GM18520 (cell line): Measurements from ENCODE around the gene UPF1.
"Not testable (repeated sequence)": the region's sequence is repeated elsewhere in the genome, so short reads cannot be mapped to it uniquely, and the experiment has no call there.

Experiments used
- ATAC-seq: cut with Tn5 transposase; IDR thresholded peaks from one replicate; pipeline ENCODE4 v1.9.1; 2021; ENCODE audit not compliant: unreplicated experiment

UPF1 gene

DNA sequence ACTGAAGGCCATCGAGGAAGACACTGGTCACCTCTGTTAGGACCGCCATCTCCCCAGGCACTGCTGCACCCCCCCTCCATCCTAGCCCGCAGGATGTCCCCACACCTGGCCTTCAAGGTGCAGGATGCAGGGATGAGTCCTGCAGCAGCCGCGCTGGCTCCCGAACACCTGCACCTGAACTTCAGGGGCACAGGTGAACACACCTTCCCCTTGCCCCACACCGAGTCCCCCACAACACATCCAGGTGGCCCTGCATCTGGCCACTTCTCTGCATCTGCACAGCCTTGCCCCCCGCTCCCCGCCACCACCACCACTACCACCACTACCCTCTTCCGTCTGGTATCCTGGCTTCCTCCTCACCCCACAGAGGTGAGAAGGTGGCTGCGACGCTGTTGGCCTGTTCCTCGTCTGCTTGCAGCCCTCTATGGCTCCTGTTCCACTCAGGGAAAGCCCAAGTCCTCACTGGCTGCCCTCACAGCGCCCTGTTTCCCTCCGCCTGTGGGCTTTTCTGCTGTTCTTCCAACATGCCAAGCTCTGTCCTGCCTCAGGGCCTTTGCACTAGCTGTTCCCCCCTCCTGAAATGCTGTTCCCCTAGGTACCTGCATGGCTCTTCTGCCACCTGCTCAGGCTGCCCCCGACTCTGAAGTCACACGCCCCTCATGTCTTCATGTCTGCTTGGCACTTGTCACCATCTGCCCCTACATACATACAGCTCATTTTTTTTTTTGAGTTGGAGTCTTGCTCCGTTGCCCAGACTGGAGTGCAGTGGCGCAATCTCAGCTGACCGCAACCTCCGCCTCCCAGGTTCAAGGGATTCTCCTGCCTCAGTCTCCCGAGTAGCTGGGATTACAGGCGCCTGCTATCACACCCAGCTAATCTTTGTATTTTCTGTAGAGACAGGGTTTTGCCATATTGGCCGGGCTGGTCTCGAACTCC lies 65.6 kb downstream of the UPF1 start:
- no peak for ATAC-seq

- ATAC-seq: no peak
These were observed 66.4 kb downstream of the UPF1 start for GRCh38 chr19:18898081-18898606.

DNA sequence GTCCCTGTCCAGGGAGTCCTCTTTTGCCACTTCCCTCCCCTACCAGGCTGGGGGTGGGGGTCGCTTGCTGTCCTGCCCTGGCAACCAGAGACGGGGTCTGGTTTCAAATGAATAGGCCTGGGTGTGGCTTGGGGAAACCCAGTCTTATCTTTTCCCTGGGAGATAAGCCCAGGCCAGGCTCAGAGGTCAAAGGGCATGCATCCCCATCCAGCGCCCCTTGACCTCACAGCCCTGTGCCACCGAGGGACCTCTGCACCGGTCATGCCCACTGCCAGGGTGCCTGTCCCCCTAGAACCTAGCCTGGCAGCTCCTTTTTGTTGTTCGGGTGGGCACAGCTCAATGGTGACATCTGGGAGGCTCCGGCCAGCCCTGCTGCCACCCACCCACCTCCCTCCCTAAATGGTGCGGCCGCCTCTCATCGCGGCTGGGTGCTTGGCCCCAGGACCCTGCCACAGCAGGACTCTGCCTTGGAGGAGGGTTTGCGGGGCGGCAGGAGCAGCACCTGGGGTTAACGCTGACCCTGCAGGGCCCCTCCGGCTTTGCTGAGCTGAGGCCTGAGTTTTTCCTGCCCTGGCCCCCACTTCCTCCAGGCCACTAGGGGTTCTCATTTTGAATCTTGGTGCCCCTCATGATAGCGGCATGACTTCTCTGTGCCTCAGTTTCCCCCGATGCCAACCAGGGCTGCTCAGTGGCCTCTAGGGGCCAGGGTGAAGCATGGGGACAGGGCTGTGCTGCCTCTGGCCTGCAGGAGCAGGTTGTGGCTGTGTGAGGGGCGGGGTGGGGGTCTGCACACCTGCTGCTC lies 67.0 kb downstream of the UPF1 start:
- no peak for ATAC-seq

DNA sequence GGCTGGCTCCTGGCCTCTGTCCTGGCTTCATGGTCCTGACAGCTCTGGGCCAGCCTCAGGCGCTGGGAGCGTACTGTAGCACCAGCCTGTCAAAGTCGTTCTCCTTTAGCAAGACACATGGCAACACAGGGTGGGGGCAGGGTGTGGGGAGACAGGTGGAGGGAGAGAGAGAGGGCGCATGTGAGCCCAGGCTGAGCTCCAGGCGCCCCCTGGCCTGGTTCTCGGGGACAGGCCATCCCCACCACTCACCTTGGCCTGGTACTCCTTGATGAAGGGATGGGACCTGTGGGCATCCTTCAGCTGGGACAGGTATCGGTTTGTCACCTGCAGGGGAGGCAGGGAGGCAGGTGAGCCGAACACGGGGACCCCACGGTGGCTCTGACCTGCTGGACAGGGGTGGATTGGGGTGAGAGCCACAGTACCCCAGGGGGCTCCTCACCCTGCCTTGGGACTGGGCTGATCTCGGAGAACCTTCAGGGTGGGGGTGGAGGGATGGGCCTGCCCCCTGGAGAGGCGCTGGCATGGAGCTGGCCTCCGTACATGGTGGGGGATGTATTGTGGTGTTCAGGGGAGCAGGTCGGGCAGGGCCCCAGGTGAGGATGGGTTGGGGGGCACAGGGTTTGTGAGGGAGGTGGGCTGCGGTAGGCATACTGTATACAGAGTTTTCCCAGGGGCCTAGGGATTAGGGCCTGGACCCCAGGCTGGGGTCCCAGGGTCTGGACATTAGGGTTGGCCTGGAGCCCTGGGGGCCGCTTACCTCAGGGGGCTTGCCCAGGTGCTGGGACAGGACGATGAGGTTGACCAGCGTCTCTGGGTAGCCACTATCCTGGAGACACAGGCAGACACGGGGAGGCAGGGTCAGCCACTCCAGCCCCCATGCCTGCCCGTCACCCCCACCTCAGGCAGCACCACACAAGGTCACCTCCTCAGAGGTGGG lies 68.1 kb downstream of the UPF1 start:
- no peak for ATAC-seq

DNA sequence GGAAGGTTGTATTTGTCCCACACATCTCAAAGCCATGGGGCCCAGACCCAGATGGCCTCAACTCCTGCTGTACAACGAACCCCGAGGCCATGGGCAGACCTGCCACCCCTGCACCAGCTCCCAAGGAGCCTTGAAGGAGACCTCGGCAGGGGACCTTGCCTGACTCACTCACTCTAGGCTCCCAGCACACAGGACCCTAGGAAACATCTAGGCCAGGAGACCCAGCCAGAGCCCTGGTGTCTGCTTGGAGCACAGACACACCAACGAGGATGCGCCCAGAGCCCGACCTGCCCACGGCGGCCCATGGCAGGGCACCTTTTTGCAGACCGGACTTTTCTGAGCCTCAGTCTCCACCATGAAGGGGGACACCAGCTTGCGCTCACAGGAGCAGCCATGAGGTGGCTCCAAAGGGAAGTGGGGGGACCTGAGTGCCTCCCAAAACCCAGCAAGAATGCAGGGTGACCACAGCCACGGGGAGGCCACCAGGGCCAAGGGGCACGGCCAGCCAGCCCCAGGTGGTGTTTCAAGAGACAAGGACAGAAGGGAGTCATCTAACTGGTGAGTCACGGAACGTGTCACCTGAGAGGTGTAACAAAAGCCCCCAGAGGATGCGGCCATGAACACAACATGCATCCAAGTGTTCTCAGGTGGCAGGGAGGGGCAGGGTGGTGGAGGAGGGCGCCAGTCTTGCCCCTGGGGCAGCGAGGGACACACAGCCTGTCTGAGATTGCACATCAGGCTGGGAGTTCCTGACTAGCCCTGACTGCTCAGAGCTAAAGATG lies 69.1 kb downstream of the UPF1 start:
- ATAC-seq: no peak

DNA sequence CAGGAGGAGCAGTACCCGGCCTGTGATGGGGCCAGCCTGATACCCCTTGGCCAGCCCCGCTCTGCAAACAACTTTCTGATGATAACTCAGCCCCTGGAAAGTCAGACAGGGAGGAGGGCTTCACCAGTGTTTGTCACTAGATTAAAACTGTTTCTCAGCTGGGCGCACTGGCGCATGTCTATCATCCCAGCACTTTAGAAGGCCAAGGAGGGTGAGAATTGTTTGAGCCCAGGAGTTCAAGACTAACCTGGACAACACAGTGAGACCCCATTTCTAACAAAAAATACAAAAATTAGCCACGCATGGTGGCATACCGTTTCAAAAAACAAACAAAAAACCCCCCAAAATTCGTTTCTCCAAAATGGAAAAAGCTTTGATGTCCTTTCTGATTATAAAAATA lies 69.7 kb downstream of the UPF1 start:
- ATAC-seq: no peak

GRCh38 chr19:18902519-18902918 lies 70.8 kb downstream of the UPF1 start:
- not testable (repeated sequence) for ATAC-seq

- no peak for ATAC-seq
These were observed 71.6 kb downstream of the UPF1 start for GRCh38 chr19:18903156-18904037.

DNA sequence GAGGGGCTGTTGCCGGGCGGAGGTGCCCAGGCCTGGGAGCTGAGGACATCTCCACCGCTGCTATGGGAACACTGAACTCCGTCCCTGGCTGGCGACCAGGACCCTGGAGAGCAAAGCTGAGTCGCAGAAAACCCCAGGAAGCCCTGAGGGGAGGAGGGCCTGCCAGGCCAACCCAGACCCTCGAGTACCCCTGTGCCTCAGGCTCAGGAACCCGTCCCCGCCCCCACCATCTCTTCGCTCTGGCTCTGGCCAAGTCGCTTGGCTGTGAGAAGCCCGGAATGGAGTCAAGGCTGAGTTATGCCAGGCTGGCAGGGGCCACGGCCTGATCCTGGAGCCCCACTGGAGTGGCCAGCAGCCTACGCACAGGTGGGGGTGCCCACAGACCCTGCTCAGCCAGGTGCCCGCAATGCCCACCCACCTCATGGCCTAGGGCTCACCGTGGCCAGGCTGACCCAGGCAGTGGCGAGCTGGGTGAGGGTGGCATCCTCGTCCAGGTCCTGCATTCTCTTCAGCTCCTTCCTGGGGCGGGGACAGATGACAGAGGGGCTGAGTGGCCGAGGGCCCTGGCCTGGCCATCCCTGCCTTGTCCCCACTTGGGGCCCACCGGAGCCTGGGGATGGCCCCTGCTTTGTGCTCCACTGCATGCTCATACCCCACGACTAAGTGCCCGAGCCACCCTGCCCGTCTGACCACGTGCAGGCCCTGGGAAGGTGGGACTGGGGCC lies 72.7 kb downstream of the UPF1 start:
- ATAC-seq: no peak

- no peak for ATAC-seq
These were observed 73.3 kb downstream of the UPF1 start for GRCh38 chr19:18905058-18905456.

DNA sequence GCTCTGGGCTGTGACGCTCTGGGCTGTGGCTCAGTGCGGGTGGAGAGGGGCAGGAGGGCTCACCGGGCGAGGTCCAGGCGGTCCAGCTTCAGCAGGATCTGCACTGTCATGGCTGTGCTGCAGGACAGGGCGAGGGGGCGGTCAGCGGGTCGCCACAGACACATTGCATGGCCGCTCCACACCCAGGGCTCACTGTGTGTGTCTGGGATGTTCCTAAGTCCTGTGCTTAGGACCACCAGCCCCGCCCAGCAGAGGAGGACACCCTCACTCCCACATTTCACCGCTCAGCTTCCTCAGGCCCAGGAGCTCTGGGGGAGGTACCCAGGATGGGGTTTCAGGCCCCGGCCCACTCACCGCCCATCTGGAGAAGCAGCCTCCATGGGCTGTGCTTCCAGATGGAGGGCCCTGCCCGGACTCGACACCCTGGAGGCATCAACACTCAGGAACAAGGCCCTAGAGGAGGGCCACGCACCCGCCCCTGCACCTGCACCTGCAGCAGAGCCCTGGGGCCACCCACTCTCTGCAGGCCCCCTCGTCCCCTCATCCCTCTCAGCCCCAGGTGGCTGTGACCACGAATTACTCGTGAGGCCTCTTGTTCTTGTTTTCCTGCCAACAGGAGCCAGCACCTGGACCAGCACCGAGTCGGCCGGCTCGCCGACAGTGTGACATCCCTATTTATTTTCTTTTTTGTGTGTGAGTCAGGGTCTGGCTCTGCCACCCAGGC lies 73.9 kb downstream of the UPF1 start:
- ATAC-seq: no peak

DNA sequence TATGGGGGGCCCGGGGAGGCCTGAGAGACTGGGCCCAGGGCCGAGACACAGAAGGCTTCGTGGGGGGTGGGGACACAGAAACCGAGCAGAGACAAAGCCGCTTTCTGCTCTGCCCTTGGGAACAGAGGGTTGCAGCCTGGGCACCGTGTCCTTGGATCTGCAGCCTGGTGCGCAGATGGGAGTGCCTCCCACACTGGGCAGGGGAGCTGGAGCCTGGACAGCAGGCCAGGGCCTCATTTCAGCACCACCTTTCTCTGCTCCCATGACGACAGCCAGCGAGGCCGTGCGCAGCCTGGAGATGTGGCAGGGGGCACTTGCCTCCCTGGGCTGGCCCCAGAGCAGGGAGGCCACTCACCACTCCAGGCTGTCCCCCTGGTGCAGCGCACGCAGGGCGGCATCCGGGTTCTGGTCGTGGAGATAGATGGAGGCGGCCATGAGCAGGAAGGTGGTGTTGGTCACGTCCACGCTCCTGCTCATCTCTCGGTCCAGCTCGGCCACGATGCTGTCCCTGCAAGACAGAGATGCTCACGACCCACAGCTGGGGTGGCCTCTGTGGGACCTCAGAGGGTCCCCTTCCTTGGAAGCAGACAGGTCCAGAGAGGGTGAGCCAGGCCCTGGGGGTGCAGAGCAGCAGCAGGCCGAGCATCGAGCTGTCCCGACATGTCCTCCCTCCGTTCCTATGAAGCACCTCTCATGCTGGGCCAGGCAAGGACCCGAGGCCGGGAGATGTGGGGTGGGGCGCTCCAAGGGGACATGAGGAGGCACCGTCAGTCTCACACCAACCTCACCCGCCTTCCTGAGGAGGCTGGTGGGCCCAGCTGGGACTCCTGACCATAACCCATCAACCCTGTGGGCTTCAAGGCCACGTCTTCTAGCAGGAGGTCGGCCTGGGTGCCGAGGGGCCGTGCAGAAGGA lies 75.1 kb downstream of the UPF1 start:
- ATAC-seq: no peak

DNA sequence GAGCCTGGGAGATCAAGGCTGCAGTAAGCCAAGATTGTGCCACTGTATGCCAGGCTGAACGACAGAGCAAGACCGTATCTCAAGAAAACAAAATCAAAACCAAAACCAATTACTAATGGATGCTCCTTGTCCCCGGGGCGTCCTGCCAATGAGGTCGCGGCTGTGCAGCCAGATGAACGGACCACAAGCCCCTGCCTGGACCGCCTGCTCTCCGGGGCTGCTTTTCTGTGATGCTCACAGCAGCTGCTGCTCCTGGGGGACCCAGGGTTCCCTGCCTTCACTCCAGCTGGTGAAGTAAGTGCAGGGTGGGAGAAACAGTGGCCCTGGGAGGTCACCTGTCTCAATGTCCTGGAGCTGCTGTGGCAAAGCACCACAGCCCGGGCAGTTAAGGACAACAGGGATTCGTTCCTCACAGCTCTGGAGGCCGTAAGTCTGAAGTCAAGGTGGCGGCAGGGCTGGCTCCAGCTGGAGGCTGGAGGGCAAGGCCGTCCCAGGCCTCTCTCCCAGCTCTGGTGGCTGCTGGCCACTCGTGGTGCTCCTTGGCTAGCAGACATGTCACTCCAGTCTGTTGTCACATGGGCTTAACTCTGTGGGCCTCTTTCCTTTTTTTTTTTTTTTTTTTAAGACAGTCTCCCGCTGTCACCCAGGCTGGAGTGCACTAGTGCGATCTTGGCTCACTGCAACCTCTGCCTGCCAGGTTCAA lies 77.3 kb downstream of the UPF1 start:
- no peak for ATAC-seq

GRCh38 chr19:18910010-18910409 lies 78.3 kb downstream of the UPF1 start:
- no peak for ATAC-seq

DNA sequence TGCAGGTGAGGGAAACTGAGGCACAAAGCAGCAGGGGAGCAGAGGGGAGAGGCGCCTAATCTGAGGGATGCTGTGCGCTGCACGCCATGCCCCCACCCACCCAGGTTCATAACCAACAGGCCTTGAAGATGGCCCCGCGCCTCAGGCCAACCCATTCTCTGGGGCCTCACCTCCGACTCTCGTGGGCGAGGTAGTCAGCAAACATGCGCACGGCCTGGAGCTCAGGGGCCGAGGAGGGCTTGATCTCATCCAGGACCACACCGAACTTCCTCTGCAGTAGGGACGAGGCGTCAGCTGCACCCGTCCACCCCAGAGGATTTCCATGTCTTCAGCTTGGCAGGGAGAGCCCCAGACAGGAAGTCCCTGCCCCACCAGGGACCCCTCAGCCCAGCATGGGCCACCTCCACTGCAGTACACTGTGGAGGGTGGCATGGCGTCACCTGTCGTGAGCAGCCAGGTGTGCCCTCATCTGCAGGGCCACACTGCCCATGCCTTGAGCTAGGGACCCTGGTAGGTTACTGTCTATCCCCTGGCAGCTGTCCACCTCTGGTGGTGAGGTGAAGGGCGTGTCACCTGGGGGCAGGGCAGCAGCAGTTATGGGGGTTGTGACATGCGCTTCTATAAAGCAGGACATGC lies 79.2 kb downstream of the UPF1 start:
- no peak for ATAC-seq

- no peak for ATAC-seq
These were observed 81.2 kb downstream of the UPF1 start for GRCh38 chr19:18912933-18913332.
